CD4-positive, CD25-positive, alpha-beta regulatory T cell (primary cell): ENCODE measurements around the gene JAG2. TPM values are rescaled to one million over a fixed set of nuclear protein-coding genes. Genes with fewer than 3 reads are reported as not detected.

ENCODE experiments used
- ATAC-seq, 2 donors: fragments of 150-1000 bp; cut with Tn5 transposase; one replicate each; pipeline ENCODE4 v1.10.0; 2021; ENCODE audit warnings: low read depth in 2 of 2, moderate number of reproducible peaks in 2 of 2, moderate library complexity in 1 of 2
- DNase-seq, 3 donors: peaks; one replicate each; pipeline versions ENCODE4 v3.0.0 to v3.0.0-alpha.2; 2012 to 2022; ENCODE audit warnings: mixed read lengths in 1 of 3
- H3K27ac ChIP-seq: one replicate; pipeline ENCODE4 v1.7.0; 2013; ENCODE audit warnings: mild to moderate bottlenecking, low read length; ENCODE audit not compliant: insufficient read depth, poor library complexity, severe bottlenecking
- H3K27me3 ChIP-seq: one replicate; pipeline ENCODE4 v1.7.0; 2013; ENCODE audit warnings: low read length; ENCODE audit not compliant: control insufficient read depth, insufficient read depth
- H3K36me3 ChIP-seq: one replicate; pipeline ENCODE4 v1.7.0; 2013; ENCODE audit warnings: mild to moderate bottlenecking, low read length, moderate library complexity; ENCODE audit not compliant: control insufficient read depth, insufficient read depth
- H3K4me1 ChIP-seq: 2 replicates; pipeline ENCODE4 v1.7.0; 2013; ENCODE audit warnings: mild to moderate bottlenecking, low read length; ENCODE audit not compliant: insufficient read depth, control insufficient read depth, poor library complexity, severe bottlenecking
- H3K4me3 ChIP-seq: one replicate; pipeline ENCODE4 v1.7.0; 2013; ENCODE audit warnings: low read depth, mild to moderate bottlenecking, low read length, moderate library complexity
- H3K9me3 ChIP-seq, 2 experiments: 1 replicate in 1 of 2; 2 replicates in 1 of 2; pipeline ENCODE4 v1.7.0; 2013; ENCODE audit warnings: low read length in 2 of 2, mild to moderate bottlenecking in 1 of 2, moderate library complexity in 1 of 2; ENCODE audit not compliant: control insufficient read depth in 2 of 2
- H3K27ac Mint-ChIP-seq, 3 donors: one replicate each; pipeline ENCODE4 v1.8.0; 2020 to 2022; ENCODE audit warnings: mild to moderate bottlenecking in 3 of 3, mixed read lengths in 3 of 3, moderate library complexity in 2 of 3
- H3K27me3 Mint-ChIP-seq: one replicate; pipeline ENCODE4 v1.8.0; 2022; ENCODE audit warnings: mild to moderate bottlenecking, mixed read lengths
- H3K36me3 Mint-ChIP-seq: one replicate; pipeline ENCODE4 v1.8.0; 2020; ENCODE audit warnings: mixed read lengths
- H3K4me1 Mint-ChIP-seq, 4 donors: one replicate each; pipeline ENCODE4 v1.8.0; 2020 to 2022; ENCODE audit warnings: mixed read lengths in 4 of 4, mild to moderate bottlenecking in 1 of 4
- H3K4me3 Mint-ChIP-seq, 4 donors: one replicate each; pipeline ENCODE4 v1.8.0; 2020 to 2022; ENCODE audit warnings: mild to moderate bottlenecking in 4 of 4, mixed read lengths in 4 of 4, moderate library complexity in 3 of 4
- H3K9me3 Mint-ChIP-seq, 7 donors: one replicate each; pipeline ENCODE4 v1.8.0; 2020 to 2022; ENCODE audit warnings: mixed read lengths in 7 of 7, mild to moderate bottlenecking in 3 of 7, moderate library complexity in 2 of 7
- polyA plus RNA-seq, 4 donors: library from polyadenylated mRNA; unstranded; fragments of 300-500 nt; fragmentation: Illumina TruSeq; gene quantifications; one replicate each; pipeline ENCODE4 v1.2.3, GENCODE V29; 2021
- total RNA-seq: library from RNA; stranded (reverse); gene quantifications from one replicate; pipeline ENCODE4 v1.2.3, GENCODE V29; 2022

The JAG2 gene
- total and polyA plus RNA-seq, 5 donors from 2014 or later, result 0.05 to 1.4 (median 0.23) TPM; not detected in 2

DNA sequence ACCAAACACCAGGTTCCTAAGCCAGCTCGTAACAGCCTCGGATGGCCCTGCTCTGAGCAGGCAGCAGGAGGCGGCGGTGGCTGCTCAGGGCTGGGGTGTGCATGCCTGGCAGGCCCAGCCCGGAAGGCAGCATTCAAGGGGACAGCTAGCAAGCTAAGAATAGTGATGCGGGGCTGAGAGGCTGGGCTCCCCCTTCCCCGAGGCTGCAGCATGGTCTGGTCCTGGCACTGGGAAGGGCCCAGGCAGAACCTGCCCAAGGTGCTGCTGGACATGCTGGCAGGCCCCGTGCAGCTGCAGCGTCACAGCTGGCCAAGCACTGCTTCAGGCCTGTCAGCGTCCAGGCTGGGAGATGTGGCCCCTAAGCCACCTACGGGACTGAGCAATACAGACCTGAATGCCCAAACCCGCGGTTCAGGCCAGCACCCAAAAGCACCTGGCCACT is 38.9 kb upstream of the JAG2 start:
- Mint-ChIP-seq H3K27me3 (no peaks in the 10 kb centered on the region), H3K4me1 (peaks cover 0 to 4% (median 0%) of the 10 kb centered on the region in 4 donors), H3K27ac (no peak overlapping the region), H3K36me3 (no peaks in the 10 kb centered on the region), H3K9me3 (no peaks in the 10 kb centered on the region), H3K4me3 (no peak overlapping the region)
- Histone ChIP-seq H3K27me3 (no peaks in the 10 kb centered on the region), H3K27ac (no peak overlapping the region), H3K36me3 (no peaks in the 10 kb centered on the region), H3K4me3 (no peak overlapping the region), H3K9me3 (no peaks in the 10 kb centered on the region), H3K4me1 (peaks cover 2% of the 10 kb centered on the region)
- DNase-seq (no peak), ATAC-seq (peak in 1 of 2 donors; percentile 10)

DNA sequence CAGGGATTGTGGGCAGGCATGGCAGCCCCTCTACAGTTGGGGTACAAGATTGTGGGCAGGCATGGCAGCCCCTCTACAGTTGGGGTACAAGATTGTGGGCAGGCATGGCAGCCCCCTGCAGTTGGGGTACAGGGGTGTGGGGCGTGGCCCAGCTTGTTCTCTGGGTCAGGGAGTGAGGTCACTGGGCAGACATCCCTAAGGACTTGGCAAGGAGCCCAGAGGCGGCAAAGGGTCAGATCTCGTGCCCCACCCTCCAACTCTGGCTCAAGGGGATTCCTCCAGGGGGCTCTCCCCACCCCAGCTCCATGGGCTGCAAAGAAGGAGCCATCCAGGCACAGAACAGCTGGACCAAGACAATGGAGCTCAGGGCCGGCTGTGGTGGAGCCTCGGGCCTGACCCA is 38.3 kb upstream of the JAG2 start:
- ATAC-seq (no peak), DNase-seq (no peak)
- peaks cover 0 to 7% (median 1%) of the 10 kb centered on the region in 4 donors for H3K4me1 Mint-ChIP-seq
- Histone ChIP-seq H3K4me1 (peaks cover 8% of the 10 kb centered on the region), H3K9me3 (no peaks in the 10 kb centered on the region), H3K27me3 (no peaks in the 10 kb centered on the region), H3K36me3 (no peaks in the 10 kb centered on the region), H3K27ac (no peak overlapping the region), H3K4me3 (no peak overlapping the region)
- no peaks in the 10 kb centered on the region for H3K9me3 Mint-ChIP-seq
- H3K36me3 Mint-ChIP-seq, result no peaks in the 10 kb centered on the region
- no peaks in the 10 kb centered on the region for H3K27me3 Mint-ChIP-seq
- no peak overlapping the region for H3K4me3 Mint-ChIP-seq
- no peak overlapping the region for H3K27ac Mint-ChIP-seq

DNA sequence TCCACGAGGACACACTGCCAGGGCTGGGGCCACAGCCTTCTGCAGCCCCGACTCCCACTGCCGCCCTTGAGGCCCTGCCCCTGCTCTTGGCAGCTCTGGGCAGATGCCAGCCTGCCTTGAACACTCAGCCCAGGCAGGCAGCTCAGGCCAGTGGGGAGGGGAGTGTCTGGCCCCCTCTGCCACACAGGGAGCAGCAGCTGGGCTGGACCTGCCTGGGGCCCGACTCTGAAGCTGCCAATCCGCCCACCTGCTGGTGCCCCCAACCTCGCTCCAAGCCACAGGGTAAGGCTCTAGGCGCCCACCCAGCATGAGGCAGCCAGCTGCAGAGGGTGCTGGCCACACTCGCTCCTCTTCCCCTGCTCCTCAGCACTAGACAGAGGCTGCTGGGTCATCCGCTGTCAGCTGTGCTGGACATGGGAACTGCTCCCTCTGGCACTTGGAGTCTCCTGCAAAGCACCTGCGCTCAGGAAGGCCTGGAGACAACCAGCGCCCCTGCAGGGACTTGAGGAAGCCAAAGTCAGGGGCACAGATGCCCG is 37.2 kb upstream of the JAG2 start:
- no peak for DNase-seq
- ATAC-seq, result no peak
- Mint-ChIP-seq H3K4me3 (no peak overlapping the region), H3K36me3 (no peaks in the 10 kb centered on the region), H3K4me1 (peaks cover 0 to 10% (median 3%) of the 10 kb centered on the region in 4 donors), H3K9me3 (no peaks in the 10 kb centered on the region), H3K27me3 (peaks cover 1% of the 10 kb centered on the region), H3K27ac (no peak overlapping the region)
- no peaks in the 10 kb centered on the region for H3K9me3 ChIP-seq
- no peaks in the 10 kb centered on the region for H3K27me3 ChIP-seq
- no peak overlapping the region for H3K4me3 ChIP-seq
- H3K27ac ChIP-seq, result no peak overlapping the region
- H3K4me1 ChIP-seq, result peaks cover 12% of the 10 kb centered on the region
- no peaks in the 10 kb centered on the region for H3K36me3 ChIP-seq

DNA sequence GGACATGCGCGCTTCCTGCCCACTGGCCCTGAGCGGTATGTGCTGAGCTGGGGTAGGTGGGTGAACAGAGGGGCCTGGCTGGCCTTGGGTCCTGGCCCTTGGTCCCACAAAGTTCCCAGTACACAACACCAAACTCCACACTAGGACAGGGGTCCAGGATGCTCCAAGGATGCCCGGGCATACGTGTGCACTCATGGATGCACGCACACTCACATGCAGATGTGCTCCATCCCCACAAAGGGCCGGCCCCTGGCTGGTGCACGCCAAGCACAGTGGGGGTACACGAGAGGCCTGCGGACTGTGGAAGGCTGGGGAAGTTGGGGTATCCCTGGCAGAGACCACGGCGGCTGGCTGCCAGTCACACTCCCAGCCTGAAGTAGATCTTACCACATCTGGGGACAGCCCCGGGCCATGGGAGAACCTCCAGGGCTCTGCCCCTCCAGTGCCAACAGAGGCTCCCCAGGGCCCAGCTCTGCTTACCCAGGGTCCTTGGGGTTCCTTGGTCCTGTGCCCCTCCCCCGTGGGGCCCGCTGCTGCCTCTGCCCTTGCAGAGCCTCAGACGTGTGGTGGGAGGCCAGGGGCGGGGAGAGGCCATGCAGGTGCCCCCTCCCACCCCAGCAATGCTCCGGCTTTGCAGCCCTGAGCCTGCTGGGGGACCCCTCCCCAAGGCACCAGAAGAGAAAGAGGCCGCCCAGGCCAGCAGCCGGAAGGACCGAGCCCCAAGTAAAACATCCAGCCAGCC is 36.5 kb upstream of the JAG2 start:
- H3K4me1 Mint-ChIP-seq, result peaks cover 0 to 10% (median 3%) of the 10 kb centered on the region in 4 donors
- no peak overlapping the region for H3K4me3 ChIP-seq
- no peaks in the 10 kb centered on the region for H3K9me3 ChIP-seq
- DNase-seq (no peak), ATAC-seq (no peak)
- H3K4me3 Mint-ChIP-seq, result no peak overlapping the region
- no peaks in the 10 kb centered on the region for H3K36me3 ChIP-seq
- no peak overlapping the region for H3K27ac ChIP-seq
- H3K36me3 Mint-ChIP-seq, result no peaks in the 10 kb centered on the region
- H3K27me3 ChIP-seq, result no peaks in the 10 kb centered on the region
- peaks cover 12% of the 10 kb centered on the region for H3K4me1 ChIP-seq
- H3K9me3 Mint-ChIP-seq, result no peaks in the 10 kb centered on the region
- H3K27ac Mint-ChIP-seq, result no peak overlapping the region
- peaks cover 8% of the 10 kb centered on the region for H3K27me3 Mint-ChIP-seq

DNA sequence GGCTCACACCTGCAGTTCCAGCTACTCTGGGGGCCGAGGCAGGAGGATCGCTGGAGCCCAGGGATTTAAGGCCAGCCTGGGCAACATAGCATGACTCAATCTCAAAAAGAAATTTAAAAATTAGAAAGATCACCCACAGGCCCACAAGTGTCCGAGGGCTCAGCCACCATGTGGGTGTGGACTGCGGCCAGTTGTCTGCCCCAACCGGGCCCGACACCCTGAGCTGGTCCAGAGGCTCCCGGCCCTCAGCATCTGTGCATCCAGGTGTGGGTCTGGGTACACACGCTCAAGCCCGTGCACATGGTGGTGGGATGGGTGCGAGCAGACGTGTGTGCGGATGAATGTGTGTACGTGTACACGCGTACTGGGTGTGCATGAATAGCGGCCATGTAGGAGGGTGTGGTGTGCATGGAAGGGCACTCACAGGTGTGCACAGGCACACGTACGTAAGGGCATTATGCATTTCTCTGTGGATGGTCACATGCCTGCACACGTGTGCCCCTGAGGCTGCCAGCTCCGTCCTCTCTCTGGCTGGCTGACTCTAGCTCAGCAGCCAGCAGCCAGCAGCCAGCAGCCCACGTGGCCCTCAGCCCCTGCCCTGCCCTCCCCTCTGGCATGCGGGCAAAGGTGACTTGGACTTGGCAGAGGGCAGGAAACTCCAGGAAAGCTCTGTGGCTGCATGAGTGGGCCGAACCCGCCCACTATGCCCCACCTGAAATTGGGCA is 35.8 kb upstream of the JAG2 start:
- Mint-ChIP-seq H3K4me1 (peaks cover 0 to 10% (median 3%) of the 10 kb centered on the region in 4 donors), H3K9me3 (no peaks in the 10 kb centered on the region), H3K27ac (no peak overlapping the region), H3K27me3 (peaks cover 15% of the 10 kb centered on the region), H3K4me3 (no peak overlapping the region), H3K36me3 (no peaks in the 10 kb centered on the region)
- DNase-seq (no peak), ATAC-seq (no peak)
- Histone ChIP-seq H3K4me1 (peaks cover 12% of the 10 kb centered on the region), H3K27me3 (no peaks in the 10 kb centered on the region), H3K4me3 (no peak overlapping the region), H3K27ac (no peak overlapping the region), H3K9me3 (no peaks in the 10 kb centered on the region), H3K36me3 (no peaks in the 10 kb centered on the region)

DNA sequence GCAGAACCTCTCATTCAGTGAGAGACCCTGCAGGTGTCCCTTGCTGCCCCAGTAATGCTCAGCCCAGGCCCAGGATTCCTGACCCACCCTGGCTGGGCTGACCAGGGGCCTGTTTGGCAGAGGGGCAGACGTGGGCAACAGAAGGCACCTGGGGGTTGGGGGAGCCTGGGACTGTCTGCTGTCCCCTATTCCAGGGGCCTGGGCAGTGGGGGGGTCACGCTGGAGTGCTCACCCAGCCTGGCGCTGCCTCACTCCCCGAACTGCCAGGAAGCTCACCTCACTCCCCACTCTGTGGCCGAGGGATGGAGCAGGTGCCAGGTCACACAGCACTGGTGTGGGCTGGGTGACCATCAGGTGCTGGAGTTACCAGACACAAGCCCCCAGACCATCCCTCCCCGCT is 35.1 kb upstream of the JAG2 start:
- Mint-ChIP-seq H3K9me3 (no peaks in the 10 kb centered on the region), H3K4me1 (peaks cover 0 to 10% (median 3%) of the 10 kb centered on the region in 4 donors), H3K27ac (no peak overlapping the region)

DNA sequence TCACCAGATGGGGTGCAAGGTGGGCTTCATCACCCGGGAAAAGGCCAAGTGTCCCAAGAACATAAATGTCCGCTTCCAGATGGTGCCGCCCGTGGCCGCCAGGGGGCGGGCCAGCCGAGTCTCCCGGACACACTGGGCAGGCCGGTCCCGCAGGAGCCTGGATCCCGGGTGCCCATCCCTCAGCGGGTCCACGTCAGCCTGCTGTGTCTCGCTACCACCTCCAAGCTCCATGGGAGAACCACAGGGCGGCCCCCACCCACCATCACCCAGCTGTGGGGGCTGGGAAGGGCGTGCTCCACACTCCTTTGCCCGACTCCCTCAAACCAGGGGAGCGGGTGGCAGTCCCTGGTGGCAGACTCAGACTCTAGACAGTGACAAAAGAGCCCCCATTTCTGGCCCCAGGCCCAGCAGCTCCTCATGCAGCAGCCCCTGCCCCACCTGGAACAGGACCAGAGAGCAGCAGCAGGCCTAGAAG is 34.5 kb upstream of the JAG2 start:
- no peak overlapping the region for H3K27ac Mint-ChIP-seq
- ATAC-seq (peak; percentile 42 to 43), DNase-seq (peak; percentile 42 to 51 (median 48))
- no peak overlapping the region for H3K4me3 ChIP-seq
- no peaks in the 10 kb centered on the region for H3K36me3 ChIP-seq
- H3K27ac ChIP-seq, result no peak overlapping the region
- H3K4me1 ChIP-seq, result peaks cover 12% of the 10 kb centered on the region
- peaks cover 23% of the 10 kb centered on the region for H3K27me3 Mint-ChIP-seq
- H3K27me3 ChIP-seq, result no peaks in the 10 kb centered on the region
- no peaks in the 10 kb centered on the region for H3K9me3 ChIP-seq
- no peaks in the 10 kb centered on the region for H3K36me3 Mint-ChIP-seq
- peaks cover 0 to 10% (median 3%) of the 10 kb centered on the region in 4 donors for H3K4me1 Mint-ChIP-seq
- no peak overlapping the region for H3K4me3 Mint-ChIP-seq
- H3K9me3 Mint-ChIP-seq, result no peaks in the 10 kb centered on the region

More for the DNA sequence above, 35.1 kb upstream of the JAG2 start:
- Mint-ChIP-seq H3K36me3 (no peaks in the 10 kb centered on the region), H3K27me3 (peaks cover 22% of the 10 kb centered on the region), H3K4me3 (no peak overlapping the region)
- H3K9me3 ChIP-seq, result no peaks in the 10 kb centered on the region
- no peak overlapping the region for H3K27ac ChIP-seq
- peaks cover 12% of the 10 kb centered on the region for H3K4me1 ChIP-seq
- no peak overlapping the region for H3K4me3 ChIP-seq
- H3K36me3 ChIP-seq, result no peaks in the 10 kb centered on the region
- no peak for DNase-seq
- H3K27me3 ChIP-seq, result no peaks in the 10 kb centered on the region
- no peak for ATAC-seq
